PFSK-1 (cell line): ENCODE data around the gene NSRP1.

Source experiments
- POLR2AphosphoS5 ChIP-seq: IDR thresholded peaks from 2 replicates; pipeline ENCODE4 v1.6.1; 2012; ENCODE audit warnings: low read depth, mild to moderate bottlenecking, control low read depth, low read length, moderate library complexity
- TAF1 ChIP-seq: IDR thresholded peaks from 2 replicates; pipeline ENCODE4 v1.6.1; 2012; ENCODE audit warnings: low read length, control low read depth, borderline replicate concordance; ENCODE audit not compliant: insufficient read depth

DNA sequence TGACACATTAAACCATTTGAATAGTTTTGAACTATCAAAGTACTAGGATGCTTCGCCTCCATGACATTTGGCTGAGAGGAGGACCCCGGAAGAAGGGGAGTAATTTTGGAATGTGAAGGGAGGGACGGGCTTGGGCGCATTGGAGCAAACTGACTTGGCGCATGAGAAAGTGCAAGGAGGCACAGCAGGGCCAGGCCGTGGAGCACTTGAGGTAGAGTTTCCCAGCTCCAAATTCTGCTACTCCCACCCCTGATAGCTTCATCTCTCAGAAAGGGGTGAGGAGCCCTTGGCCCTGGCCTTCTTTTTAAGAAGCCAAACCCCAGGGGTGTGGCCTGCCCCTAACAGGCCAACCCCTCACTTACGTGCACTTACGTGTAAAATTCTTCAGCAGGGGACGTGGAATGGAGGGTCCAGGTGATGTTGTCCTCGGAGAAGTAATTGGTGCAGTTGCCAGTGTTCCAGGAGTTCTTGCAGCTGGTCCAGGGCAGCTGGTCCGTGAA is 101.2 kb downstream of the NSRP1 start:
- TF ChIP-seq TAF1: no peak
- TF ChIP-seq POLR2AphosphoS5: no peak
